Activated CD8-positive, alpha-beta memory T cell treated with anti-CD3 and anti-CD28 coated beads, Interleukin-2, amount 50 U/mL, for 48 hours (primary cell): Measurements from ENCODE around the gene HOXA9.

ENCODE experiments used
- DNase-seq: peaks from one replicate; pipeline ENCODE4 v3.0.0-alpha.2; 2020

HOXA9 gene

DNA sequence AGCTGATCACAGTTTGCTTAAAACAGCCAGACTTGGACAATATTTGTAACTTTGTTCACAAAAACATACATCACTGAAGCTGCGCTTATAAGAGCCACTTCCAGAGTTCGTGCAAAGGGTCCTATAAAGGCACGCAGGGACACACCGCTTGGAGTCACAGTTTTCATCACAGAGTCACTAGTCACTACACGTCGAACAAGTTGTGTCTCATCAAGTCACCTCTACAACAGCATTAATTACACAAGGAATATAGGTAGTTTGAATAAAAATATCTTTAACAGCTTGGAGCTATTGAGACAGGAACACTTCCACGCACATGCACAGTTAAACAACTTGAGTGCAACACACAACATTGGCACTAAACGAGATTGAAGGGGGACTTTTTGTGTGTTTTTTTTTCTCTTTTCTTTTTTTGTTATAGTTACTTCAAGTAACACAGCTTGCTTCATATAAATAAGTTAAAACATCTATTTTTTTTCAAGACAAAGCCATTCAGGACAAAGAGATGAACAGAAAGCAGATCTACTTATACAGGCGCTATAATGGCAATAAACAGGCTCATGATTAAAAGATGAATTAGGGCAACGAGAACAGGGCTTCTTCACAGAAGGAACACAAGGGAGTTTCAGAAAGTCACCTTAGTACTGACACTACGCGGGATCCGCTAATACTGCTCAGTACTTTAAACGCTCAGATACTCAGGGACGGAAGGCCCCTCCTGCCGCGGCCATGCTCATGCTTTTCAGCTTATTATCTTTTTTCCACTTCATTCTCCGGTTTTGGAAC is 24.0 kb downstream of the HOXA9 start:
- no peak for DNase-seq

DNA sequence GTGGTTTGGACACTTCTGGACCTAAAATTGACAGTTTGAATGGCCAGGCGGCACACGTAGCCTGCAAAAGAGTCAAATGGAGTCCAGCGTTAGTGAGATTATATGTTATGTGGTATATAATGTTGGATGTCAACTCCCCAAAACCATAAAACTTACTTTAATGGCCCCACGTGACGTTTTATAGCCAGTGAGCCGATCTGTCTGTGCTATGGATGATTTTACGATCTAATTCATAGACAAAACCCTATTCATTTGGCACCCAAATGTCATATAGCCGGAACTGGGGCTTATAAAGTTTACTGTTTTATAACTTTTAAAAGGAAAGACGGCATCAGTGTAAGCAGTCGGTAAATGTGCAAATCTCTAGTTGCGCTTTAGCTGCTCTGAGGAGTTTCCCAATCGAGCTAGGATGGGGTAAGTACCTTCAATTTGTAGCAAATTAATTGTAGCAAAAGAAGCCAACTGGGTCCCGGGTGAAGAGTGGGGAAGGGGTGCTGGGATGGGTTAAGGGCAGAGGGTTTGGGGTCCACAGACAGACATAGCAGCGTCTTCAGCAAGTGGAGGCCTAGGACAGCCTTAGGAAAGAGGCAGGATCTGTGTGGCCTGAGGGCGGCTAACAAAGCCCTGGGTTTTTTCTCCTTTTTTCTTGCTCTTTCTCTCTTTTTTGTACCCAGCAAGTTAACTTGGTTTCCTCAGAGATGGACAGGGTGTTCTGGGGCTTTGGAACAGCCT is 25.0 kb downstream of the HOXA9 start:
- DNase-seq, result peak; percentile 23

DNA sequence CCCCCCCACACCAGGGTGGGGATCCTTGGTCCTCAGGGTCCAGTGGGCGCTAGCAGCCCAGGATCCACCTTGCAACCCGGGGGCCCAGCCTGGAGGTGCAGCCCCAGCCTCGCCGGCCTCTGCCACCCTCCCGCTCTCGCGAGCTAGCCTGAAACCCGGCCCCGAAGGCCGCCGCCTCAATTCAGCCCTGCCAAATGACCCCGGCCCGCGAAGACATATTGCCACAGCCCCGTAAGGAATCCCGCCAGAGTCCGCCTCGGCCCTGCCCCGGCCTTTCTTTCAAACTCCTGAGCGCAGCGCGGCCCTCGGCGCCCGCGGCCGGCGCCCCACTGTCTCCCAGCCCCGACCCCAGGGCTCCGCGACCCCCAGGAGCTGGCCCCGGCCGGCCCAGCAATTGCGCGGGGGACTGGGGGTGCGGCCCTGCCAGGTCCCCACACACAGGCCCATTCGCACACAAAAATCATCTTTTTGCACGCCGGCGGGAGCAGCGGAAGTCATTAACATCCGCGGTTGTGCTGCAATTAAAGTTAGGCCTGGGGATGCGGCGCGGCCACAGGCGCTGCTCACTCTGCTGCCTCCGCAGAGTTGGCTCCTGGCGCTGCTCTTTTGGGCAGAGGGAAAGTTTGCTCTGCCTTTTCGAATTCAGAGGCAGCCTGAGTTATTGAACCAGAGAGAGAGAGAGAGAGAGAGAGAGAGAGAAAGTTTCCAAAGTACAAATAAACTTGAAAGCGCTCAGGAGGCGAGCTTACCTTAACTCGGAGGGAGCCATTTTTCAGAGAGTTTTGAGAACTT is 25.8 kb downstream of the HOXA9 start:
- DNase-seq, result peak; percentile 34

DNA sequence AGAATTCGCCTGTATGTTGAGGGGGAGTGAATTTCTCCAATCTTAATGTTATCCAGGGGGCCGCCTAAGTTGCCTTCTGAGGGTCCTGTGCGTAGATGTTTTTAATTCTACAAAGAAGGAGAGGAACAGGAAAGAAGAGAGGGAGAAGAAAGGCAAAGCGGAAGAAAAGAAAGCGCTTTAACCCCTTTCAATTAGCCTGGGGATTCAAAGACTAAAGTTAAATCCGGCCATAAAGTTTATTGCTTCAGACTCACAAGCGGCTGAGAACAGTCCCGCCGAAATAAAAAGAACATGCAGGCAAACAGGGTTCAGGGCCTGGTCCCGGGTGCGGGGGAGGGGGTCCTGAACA is 26.4 kb downstream of the HOXA9 start:
- DNase-seq, result no peak

DNA sequence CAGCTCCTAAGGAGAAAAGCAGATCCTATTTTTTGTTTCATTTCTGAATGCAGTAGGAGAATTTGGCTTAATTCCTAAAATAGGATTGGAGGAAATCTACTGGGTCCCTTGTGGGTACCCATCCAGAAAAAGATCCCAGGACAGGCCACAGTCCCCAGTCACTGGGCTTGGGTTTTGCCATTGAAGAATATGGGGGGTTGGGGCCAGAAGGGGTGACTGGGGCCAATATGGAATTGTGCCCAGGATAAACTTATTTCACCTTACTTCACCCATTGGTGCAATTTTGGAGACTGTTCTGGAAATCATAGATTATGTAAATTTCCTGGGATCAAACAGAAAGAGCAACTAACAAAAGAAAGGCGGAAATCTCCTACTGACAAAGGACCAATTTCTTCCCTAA is 26.9 kb downstream of the HOXA9 start:
- DNase-seq, result no peak

DNA sequence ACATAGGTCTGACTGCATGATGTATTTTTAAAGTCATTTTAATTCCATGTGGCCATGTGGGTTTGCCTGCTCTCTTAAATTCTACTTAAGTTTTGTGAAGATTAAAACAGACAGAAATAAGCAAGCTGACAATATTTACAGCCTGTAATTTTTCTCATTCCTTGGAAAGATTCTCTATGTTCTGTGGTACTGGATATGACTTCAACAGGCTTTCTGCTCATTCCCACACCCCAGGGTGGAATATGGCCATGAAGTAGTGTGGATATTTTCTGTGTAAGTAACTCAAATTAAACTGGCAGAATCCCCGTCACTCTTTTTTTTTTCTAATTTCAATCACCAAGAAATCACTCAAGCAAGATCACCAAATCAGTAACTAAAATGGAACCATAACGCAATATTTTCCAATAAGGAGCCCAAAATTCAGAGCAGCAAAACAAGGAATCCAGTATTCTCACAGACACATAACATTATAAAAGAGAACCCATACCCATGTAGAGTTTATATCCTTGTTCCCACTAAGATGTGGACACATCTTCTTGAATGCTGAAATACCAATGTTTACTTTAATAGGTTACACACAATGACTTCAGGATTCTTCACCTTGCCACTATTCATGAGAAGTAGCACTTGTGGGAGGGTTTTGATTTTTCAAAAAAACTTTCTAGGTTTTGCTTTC is 27.6 kb downstream of the HOXA9 start:
- no peak for DNase-seq

DNA sequence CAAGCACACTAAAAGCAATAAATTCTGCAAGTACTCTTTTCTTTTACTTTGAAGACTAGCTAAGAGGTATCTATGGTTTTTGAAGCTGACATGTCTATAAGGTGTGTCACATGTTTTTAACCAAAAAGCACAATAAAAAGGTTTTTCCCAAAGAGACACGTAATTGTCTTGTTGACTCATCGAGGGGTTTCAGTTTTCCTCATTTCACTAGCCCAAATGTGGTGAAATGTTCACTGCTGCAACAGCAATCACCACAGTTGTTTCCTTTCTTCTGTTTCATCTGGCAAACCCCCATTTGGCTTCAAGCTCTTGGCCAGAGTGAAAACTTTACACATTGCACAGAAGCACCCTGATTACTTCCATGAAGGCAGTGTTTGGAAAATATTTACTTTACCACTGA is 30.9 kb downstream of the HOXA9 start:
- DNase-seq, result no peak

DNA sequence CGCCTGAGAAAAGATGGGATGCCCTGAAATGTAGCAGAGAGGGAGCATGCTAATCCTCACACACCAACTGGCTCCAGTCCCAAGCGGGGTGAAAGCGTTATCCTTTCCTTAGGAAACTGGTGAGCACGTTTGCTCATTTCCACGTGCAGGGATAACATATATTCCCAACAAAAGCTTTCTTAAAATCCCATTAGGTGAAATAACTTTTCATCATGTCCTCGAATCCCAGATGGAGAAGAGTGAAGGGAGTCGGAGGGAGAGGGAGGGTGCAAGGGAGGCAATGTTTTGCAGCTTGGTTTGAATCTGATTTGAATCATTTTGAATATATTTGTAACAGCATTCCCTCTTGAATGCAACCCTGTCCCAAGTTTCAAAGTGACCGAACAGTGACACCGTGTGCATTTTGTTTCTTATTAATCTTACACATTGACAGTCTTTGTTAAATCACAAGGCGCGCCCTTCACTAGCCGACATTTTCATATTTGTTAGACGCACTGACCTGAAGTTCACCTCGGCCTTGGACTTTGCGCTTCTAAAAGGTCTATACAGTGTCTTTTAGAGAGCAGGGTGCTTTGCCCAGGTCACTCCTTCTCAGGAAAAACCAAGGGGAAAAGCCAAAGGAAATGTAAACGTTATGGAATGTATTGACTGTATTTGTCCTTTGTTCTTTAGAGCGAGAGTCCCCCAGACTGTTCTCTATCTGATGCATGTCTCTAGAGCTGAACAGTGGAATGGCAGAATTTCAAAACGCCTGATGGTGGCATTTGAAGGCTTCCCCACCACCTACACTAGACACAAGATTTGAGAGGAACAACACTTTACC is 31.7 kb downstream of the HOXA9 start:
- DNase-seq, result no peak

DNA sequence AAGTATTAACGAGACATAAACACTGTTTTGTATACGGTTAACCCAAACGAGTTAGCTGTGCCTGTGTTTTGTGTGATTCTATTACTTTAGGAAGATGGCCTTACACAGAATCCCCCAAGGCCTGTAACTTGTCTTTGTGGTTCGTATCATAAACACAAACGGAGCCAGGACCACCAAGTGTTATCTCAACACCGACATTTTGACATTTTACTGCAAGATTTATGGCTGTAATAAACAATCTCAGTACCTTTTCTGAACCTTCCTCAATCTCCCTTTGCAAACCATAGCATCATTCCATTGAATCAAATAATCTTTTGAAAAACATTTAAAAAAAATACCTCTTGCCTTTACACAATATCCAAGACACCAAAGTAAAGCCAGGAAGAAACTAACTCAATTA is 32.4 kb downstream of the HOXA9 start:
- no peak for DNase-seq

DNA sequence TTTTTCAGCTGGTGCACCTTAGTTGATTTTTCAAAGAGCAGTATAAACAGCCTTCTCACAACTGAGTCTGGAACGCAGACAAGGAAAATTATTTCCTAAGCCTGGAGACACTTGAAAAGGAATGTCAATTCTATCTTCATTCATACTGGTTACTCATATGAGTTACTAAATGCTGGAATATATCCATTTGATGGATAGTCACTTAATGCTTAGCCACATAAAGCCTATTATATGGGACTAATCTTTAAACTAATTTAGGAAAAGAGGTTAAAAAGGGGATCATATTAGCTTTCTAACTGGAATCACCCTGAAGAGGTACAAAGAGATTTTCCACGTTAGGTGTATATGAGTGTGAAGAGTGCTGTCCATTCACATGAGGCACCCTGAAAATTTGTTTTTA is 33.1 kb downstream of the HOXA9 start:
- DNase-seq, result no peak

DNA sequence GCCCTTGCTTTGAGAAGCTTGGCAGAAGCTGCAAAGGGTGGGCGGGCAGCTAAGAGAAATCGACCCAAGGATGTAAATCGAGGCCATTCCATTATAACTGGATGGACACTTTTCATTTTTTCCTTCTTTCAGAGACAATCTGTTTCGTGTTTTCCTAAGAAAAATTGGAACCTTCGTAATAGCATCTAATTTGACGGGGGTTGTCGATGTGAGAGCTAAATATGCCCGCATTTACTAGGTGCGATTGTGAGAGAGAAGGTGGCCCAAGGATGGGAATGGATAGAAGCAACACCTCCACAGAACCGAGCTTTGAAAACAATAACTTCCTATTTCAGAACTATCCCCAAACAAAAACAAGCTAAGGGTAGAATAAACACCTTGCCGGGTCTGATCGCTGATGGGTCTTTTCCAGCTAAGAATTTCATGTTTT is 33.9 kb downstream of the HOXA9 start:
- DNase-seq, result no peak

DNA sequence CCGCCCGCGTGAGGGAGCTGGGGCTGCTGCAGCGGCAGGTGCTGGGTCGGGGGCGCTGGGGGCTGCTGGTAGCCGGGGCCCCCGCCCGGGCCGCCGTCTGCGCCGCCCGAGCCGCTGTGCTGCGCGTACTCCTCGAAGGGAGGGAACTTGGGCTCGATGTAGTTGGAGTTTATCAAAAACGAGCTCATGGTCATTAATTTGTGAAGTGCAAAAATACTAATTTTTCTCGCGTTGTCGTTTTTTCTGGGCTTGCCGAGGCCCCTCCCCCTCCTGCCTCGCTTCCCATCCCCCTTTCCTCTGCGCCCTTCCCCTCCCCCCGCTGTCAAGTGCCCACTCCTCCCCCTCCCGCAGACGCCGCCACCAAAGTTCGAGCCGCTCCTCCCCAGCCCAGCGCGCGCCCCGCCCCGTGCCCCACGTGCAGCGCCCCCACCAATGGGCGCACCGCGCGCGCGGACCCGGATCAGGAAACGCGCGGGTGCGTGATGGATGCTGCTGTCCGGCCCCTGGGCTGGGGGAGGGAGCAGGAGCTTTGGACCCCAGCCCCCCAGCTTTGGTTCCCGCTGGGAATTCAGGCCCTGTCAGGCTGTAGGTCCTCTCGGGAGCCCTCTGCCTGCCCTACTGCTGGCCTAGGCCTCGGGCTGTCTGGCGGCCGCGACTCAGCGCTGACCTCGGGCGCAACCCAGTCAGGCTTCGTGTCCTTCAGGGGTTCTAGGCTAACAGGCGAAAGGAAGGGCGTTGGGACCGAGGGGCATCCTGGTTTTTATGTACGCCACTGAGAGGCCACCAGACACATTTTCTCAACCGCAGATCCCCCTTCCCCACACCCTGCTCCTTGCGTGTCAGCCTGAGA is 34.6 kb downstream of the HOXA9 start, which contains the start of gene HOXA4:
Gene HOXA4, minus strand, starts transcription at position 218 of the 850 bp plus-strand sequence. Its CDS starts 24 bp downstream, at position 194.
- DNase-seq, result peak; percentile 76

DNA sequence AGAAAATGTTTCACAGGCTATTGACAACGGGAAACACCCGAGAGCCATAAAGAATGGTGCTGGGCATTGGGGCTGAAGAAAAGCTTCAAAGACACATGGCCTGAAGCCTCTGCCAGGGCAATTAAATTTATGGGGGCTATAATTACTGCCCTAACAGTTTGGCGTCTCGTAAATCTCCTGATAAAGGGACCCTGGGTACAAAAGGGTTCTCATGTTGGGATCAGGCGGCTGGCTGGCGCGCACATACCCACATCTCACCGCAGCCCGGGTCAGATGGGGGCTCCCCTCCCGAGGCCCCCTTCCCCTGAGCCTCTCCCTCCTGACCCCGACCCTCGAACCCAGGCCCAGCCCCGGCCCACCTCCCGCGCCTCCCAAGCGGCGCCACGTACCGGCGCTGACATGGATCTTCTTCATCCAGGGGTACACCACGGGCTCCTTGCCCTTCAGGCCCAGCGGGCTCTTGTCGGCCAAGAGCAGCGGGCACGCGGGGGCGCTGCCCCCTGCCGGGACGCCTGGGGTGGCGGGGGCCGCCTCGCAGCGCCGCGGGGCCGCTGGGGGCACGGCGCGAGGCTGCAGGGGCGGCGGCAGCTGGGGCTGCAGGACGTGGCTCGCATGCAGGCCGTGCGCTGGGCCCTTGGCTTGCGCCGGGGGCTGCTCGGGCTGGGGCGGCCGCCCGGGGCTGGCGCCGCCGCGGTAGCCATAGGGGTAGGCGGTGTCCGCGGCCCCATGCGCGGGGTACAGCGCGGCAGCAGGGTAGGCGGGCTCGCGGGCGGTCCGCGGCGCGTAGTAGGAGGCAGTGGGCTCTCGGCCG is 35.4 kb downstream of the HOXA9 start:
- no peak for DNase-seq

DNA sequence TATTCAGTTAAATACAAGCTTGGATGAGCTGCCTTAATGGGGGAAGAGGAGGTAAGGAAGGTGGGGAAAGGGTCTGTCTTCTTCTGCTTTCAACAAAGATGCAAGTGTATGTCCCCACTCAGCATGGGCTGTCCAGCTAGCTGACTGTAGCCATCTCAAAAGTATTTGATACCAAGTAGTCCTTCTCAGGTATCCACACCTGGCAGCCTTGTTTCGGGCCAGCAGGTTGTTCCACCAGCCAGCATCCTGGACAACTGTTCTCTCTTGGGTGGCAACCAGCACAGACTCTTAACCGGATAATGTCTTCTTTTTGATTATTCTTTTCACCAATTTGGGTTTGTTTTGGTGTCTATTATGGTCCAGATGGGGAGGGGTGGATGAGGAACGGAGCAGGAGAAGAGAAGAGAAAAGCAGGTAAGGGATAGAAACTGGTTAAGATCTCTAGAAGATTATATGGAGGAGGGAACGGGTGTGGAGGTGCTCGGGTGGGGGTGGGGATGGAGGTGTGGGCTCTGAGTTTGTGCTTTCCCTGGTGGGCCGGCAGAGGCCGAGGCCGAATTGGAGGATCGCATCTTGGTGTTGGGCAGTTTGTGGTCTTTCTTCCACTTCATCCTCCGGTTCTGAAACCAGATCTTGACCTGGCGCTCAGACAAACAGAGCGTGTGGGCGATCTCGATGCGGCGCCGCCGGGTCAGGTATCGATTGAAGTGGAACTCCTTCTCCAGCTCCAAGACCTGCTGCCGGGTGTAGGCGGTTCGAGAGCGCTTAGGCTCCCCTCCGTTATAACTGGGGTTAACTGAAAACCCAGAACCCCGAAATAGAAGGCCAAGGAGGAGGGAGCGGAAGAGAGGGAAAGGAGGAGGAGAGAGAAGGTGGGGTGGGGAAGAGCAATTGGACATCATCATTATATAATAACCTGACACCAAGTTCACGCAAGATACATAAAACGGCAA is 36.3 kb downstream of the HOXA9 start:
- no peak for DNase-seq

DNA sequence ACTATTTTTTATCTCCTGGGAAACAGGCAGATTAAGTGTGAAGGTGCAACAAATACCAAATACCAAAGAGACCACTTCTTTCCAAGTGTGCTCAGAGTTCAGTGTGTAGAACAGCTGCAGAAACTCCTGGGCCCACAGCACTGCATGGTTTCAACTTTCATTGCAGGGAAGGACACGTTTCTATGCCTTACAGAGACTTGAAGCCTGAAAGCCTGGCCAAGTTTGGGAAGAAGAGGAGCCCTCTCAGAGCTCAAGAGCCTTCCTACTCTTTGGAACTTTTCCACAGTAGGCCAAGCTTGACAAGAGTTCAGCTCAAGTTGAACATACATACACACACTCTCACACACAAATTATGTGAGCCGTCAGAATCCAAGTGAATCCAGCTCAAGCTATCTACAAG is 37.3 kb downstream of the HOXA9 start:
- DNase-seq, result no peak

DNA sequence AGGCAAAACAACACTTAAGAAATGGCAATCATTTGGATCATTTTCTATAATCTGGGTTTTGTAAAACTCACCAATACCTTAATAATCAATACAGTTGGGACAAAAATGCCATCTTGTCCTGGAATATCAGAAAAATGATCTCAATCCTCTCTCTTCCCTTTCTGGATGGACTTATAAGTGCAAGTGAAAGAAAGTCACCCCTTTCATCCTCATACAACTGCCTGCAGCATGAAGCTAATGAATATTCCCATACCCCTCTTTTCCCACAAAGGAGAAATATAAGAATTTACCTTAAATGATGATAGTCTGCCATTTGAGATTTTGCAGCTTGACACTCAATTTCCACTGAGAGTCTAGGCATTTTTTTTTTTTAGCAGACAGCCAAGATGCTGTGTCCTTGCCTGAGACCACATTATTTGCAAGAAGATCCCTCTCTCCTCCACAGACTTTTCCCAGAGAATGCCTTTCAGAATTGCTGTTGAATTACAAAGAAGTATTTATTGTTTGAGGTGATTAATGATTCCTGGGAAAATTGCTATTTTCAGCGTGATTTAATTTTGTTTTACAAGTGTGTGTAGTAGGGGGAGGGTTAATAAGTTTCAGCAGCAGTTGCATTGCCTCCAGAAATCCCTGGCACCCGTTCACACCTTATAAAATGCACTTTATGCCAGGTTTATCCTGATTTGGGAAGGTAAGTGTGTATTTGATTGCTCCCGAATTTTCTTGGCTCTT is 38.6 kb downstream of the HOXA9 start:
- DNase-seq, result no peak

DNA sequence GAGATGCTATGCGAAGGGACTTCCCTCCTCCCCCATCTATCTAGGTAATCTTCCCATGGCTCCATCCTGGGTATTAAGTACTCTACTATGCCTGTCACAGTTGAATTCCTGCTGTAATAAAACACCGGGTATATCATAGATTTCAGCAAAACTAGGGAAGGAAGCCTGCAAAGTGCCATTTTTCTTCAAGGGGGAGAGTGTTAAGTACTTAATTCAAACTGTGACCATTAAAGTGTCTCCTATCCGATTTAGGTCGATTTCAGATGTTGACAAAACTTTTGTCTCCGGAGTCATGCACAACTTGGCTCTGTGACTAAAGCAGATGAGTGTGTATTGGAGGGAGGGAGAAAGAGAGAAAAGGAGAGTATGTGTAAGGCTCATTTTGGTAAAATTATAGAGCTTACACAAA is 39.3 kb downstream of the HOXA9 start:
- DNase-seq, result no peak
